ENCODE measurements around the gene CRTC1. TPM values are rescaled to one million over a fixed set of nuclear protein-coding genes. Genes with fewer than 3 reads are reported as not detected.

Gene CRTC1
- total and polyA plus RNA-seq, 2 of the 13 experiments (the other 11 are each of a cell fraction or from before 2014, with no cell fraction given) = 2.0 to 2.7 TPM

DNA sequence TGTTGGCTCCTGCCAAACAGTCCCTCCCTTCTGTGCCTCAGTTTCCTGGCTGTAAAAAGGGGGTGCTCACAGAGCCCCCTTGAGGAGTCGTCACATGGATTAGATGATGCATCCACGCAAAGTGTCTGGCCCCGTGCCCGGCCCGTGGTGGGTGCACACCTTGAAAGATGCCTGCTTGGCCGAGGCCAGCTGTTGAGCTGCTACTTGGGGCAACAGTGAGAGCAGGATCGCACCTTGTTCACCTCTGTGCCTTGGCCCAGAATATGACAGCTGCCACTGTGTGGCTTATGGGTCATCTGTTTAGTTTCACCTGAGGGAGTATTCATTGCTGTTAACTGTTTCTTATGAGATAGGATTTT is 17.7 kb downstream of the CRTC1 start (continued):
- no peak for TF ChIP-seq JARID2 (CRISPR knock-in tag; IDR thresholded peaks at IDR 0.05; ENCODE audit: insufficient replicate concordance)
- TF ChIP-seq, protein P1, sequence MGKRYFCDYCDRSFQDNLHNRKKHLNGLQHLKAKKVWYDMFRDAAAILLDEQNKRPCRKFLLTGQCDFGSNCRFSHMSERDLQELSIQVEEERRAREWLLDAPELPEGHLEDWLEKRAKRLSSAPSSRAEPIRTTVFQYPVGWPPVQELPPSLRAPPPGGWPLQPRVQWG (CRISPR knock-in tag; IDR thresholded peaks at IDR 0.05; ENCODE audit: borderline replicate concordance, low read depth) = no peak
- TF ChIP-seq ZFP1 (CRISPR knock-in tag; IDR thresholded peaks at IDR 0.05) = no peak

DNA sequence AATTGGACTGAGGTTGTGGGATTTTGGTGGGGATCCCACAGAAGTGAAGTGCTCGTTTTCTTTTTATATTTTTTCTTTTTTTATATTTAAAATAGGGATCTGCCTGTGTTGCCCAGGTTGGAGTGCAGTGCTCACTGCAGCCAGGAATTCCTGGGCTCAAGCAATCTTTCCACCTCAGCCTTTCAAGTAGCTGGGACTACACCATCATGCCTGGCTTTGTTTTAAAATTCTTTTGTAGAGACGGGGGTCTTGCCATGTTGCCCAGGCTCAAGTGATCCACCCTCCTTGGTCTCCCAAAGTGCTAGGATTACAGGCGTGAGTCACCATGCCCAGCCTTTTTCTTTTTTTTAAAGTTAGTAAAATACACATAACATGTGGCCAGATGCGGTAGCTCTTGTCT is 20.6 kb downstream of the CRTC1 start:
- Histone ChIP-seq H3K4me3 (replicated peaks in 1 of 3; ENCODE audit: insufficient read depth in 1 of 3, low read depth in 2 of 3, low read length in 3 of 3) (no peak overlapping the region), H3K27me3 (ENCODE audit: control insufficient read depth in 1 of 2, insufficient read depth in 2 of 2, low read length in 2 of 2) (no peaks in the 10 kb centered on the region), H2AFZ (ENCODE audit: low read length) (no peak overlapping the region), H3K4me1 (ENCODE audit: insufficient read depth, low read length) (no peaks in the 10 kb centered on the region), H3K79me2 (ENCODE audit: insufficient read depth, low read length) (peaks cover 29% of the 10 kb centered on the region), H3K27ac (ENCODE audit: extremely low read length, insufficient read depth, low read length) (no peak overlapping the region), H3K4me2 (ENCODE audit: low read depth, low read length) (no peak overlapping the region), H4K20me1 (ENCODE audit: insufficient read depth, low read length) (peaks cover under 1% of the 10 kb centered on the region; the same call in 1 of the 2 replicates), H3K9me3 (ENCODE audit: low read length) (no peaks in the 10 kb centered on the region), H3K36me3 (replicated peaks in 1 of 2; ENCODE audit: control insufficient read depth in 1 of 2, insufficient read depth in 2 of 2, low read length in 2 of 2) (no peaks in the 10 kb centered on the region), H3K9ac (ENCODE audit: insufficient read depth, low read depth, low read length) (no peak overlapping the region)
- intact Hi-C loops (cut with micrococcal nuclease; ENCODE audit: unreplicated experiment) (no loop called here), in situ Hi-C loops (cut with HindIII; ENCODE audit: extremely low pct_ligation_motif_present, low pct_unique_long_range_greater_than_20kb) (no loop called here)
- ATAC-seq (no peak), DNase-seq (ENCODE audit: low spot score) (no peak), FAIRE-seq (no peak)
- 85% methylated on average over 4 of the region's 4 CpGs for WGBS (ENCODE audit: low lambda C conversion rate)
- POLR2A ChIA-PET = no interaction called here
- CTCF ChIA-PET (ENCODE audit: low intra/inter-chr PET ratio, low total read pairs) = no interaction called here
- no TSS peak for BruUV-seq (replicated peaks)
- TF ChIP-seq CEBPB (IDR thresholded peaks at IDR 0.05; ENCODE audit: borderline replicate concordance, low read depth, low read length) (no peak), ZNF160 (CRISPR knock-in tag; IDR thresholded peaks at IDR 0.05) (no peak), ZNF121 (CRISPR knock-in tag; IDR thresholded peaks at IDR 0.05) (no peak)
- TF ChIP-seq, protein P2, sequence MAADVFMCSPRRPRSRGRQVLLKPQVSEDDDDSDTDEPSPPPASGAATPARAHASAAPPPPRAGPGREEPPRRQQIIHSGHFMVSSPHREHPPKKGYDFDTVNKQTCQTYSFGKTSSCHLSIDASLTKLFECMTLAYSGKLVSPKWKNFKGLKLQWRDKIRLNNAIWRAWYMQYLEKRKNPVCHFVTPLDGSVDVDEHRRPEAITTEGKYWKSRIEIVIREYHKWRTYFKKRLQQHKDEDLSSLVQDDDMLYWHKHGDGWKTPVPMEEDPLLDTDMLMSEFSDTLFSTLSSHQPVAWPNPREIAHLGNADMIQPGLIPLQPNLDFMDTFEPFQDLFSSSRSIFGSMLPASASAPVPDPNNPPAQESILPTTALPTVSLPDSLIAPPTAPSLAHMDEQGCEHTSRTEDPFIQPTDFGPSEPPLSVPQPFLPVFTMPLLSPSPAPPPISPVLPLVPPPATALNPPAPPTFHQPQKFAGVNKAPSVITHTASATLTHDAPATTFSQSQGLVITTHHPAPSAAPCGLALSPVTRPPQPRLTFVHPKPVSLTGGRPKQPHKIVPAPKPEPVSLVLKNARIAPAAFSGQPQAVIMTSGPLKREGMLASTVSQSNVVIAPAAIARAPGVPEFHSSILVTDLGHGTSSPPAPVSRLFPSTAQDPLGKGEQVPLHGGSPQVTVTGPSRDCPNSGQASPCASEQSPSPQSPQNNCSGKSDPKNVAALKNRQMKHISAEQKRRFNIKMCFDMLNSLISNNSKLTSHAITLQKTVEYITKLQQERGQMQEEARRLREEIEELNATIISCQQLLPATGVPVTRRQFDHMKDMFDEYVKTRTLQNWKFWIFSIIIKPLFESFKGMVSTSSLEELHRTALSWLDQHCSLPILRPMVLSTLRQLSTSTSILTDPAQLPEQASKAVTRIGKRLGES (CRISPR knock-in tag; IDR thresholded peaks at IDR 0.05; ENCODE audit: borderline replicate concordance) = no peak
- TF ChIP-seq, protein P3, sequence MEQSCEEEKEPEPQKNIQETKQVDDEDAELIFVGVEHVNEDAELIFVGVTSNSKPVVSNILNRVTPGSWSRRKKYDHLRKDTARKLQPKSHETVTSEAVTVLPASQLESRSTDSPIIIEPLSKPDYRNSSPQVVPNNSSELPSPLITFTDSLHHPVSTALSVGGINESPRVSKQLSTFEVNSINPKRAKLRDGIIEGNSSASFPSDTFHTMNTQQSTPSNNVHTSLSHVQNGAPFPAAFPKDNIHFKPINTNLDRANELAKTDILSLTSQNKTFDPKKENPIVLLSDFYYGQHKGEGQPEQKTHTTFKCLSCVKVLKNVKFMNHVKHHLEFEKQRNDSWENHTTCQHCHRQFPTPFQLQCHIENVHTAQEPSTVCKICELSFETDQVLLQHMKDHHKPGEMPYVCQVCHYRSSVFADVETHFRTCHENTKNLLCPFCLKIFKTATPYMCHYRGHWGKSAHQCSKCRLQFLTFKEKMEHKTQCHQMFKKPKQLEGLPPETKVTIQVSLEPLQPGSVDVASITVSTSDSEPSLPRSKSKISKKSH (CRISPR knock-in tag; IDR thresholded peaks at IDR 0.05; ENCODE audit: borderline replicate concordance) = no peak
- TF ChIP-seq, protein P4, sequence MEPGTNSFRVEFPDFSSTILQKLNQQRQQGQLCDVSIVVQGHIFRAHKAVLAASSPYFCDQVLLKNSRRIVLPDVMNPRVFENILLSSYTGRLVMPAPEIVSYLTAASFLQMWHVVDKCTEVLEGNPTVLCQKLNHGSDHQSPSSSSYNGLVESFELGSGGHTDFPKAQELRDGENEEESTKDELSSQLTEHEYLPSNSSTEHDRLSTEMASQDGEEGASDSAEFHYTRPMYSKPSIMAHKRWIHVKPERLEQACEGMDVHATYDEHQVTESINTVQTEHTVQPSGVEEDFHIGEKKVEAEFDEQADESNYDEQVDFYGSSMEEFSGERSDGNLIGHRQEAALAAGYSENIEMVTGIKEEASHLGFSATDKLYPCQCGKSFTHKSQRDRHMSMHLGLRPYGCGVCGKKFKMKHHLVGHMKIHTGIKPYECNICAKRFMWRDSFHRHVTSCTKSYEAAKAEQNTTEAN (CRISPR knock-in tag; conservative IDR thresholded peaks at IDR 0.05) = no peak
- TF ChIP-seq, protein P5, sequence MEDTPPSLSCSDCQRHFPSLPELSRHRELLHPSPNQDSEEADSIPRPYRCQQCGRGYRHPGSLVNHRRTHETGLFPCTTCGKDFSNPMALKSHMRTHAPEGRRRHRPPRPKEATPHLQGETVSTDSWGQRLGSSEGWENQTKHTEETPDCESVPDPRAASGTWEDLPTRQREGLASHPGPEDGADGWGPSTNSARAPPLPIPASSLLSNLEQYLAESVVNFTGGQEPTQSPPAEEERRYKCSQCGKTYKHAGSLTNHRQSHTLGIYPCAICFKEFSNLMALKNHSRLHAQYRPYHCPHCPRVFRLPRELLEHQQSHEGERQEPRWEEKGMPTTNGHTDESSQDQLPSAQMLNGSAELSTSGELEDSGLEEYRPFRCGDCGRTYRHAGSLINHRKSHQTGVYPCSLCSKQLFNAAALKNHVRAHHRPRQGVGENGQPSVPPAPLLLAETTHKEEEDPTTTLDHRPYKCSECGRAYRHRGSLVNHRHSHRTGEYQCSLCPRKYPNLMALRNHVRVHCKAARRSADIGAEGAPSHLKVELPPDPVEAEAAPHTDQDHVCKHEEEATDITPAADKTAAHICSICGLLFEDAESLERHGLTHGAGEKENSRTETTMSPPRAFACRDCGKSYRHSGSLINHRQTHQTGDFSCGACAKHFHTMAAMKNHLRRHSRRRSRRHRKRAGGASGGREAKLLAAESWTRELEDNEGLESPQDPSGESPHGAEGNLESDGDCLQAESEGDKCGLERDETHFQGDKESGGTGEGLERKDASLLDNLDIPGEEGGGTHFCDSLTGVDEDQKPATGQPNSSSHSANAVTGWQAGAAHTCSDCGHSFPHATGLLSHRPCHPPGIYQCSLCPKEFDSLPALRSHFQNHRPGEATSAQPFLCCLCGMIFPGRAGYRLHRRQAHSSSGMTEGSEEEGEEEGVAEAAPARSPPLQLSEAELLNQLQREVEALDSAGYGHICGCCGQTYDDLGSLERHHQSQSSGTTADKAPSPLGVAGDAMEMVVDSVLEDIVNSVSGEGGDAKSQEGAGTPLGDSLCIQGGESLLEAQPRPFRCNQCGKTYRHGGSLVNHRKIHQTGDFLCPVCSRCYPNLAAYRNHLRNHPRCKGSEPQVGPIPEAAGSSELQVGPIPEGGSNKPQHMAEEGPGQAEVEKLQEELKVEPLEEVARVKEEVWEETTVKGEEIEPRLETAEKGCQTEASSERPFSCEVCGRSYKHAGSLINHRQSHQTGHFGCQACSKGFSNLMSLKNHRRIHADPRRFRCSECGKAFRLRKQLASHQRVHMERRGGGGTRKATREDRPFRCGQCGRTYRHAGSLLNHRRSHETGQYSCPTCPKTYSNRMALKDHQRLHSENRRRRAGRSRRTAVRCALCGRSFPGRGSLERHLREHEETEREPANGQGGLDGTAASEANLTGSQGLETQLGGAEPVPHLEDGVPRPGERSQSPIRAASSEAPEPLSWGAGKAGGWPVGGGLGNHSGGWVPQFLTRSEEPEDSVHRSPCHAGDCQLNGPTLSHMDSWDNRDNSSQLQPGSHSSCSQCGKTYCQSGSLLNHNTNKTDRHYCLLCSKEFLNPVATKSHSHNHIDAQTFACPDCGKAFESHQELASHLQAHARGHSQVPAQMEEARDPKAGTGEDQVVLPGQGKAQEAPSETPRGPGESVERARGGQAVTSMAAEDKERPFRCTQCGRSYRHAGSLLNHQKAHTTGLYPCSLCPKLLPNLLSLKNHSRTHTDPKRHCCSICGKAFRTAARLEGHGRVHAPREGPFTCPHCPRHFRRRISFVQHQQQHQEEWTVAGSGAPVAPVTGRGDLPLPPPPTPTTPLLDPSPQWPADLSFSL (CRISPR knock-in tag; IDR thresholded peaks at IDR 0.05) = no peak

All from HepG2 (cell line).